Mesodermal cell (in vitro differentiated cells): Measurements from ENCODE around the gene TECPR2.
"Not testable (repeated sequence)": the region's sequence is repeated elsewhere in the genome, so short reads cannot be mapped to it uniquely, and the experiment has no call there.

Source experiments
- H3K27ac ChIP-seq: 2 replicates; pipeline ENCODE4 v1.7.0; 2013; ENCODE audit warnings: mild to moderate bottlenecking, low read depth, low read length, moderate library complexity; ENCODE audit not compliant: severe bottlenecking
- H3K36me3 ChIP-seq: 2 replicates; pipeline ENCODE4 v1.7.1; 2013; ENCODE audit warnings: mild to moderate bottlenecking, low read length, moderate library complexity; ENCODE audit not compliant: control insufficient read depth, insufficient read depth
- H3K4me1 ChIP-seq: one replicate; pipeline ENCODE4 v1.7.1; 2013; ENCODE audit warnings: mild to moderate bottlenecking, low read length; ENCODE audit not compliant: insufficient read depth, control insufficient read depth, poor library complexity, severe bottlenecking
- H3K4me3 ChIP-seq: 2 replicates; pipeline ENCODE4 v1.7.0; 2013; ENCODE audit warnings: low read length, control low read depth, mild to moderate bottlenecking; ENCODE audit not compliant: insufficient read depth, poor library complexity, severe bottlenecking; ENCODE audit errors: extremely low read depth
- H3K9me3 ChIP-seq: 2 replicates; pipeline ENCODE4 v1.7.1; 2013; ENCODE audit warnings: mild to moderate bottlenecking, low read length, moderate library complexity; ENCODE audit not compliant: control insufficient read depth
- WGBS, 2 experiments: methylation state at CpG; one replicate each; pipeline ENCODE4 v1.1.5; 2013; ENCODE audit warnings: missing lambda C conversion rate in 2 of 2; ENCODE audit not compliant: insufficient coverage in 2 of 2; 5-methylcytosine and 5-hydroxymethylcytosine counted together

The TECPR2 gene

GRCh38 chr14:102545461-102546265 is 182.9 kb downstream of the TECPR2 start:
- Histone ChIP-seq H3K9me3 (no peaks in the 10 kb centered on the region), H3K4me1 (peaks cover 18% of the 10 kb centered on the region), H3K27ac (no peak overlapping the region), H3K36me3 (no peaks in the 10 kb centered on the region), H3K4me3 (no peak overlapping the region)
- 37 to 43% methylated on average over 22 to 24 of the region's 29 CpGs for WGBS, 2 experiments

GRCh38 chr14:102548616-102549240 is 186.0 kb downstream of the TECPR2 start:
- Histone ChIP-seq H3K27ac (no peak overlapping the region), H3K9me3 (no peaks in the 10 kb centered on the region), H3K4me1 (peaks cover 27% of the 10 kb centered on the region), H3K36me3 (no peaks in the 10 kb centered on the region), H3K4me3 (no peak overlapping the region)
- WGBS, 2 experiments = 80% methylated on average over 1 of the region's 3 CpGs; no CpG with 5 or more reads in 1 of the 2 experiments

- H3K4me1 ChIP-seq = peaks cover 21% of the 10 kb centered on the region
- H3K9me3 ChIP-seq, H3K4me3 ChIP-seq, H3K27ac ChIP-seq, H3K36me3 ChIP-seq: not testable (repeated sequence)
- 70% methylated on average over 2 of the region's 3 CpGs; no CpG with 5 or more reads in 1 of the 2 experiments for WGBS, 2 experiments
Observed at GRCh38 chr14:102550927-102551401, 188.2 kb downstream of the TECPR2 start.
